HG03108 (cell line): ENCODE data around the gene RPL38.

ENCODE experiments used
- ATAC-seq: cut with Tn5 transposase; IDR thresholded peaks from one replicate; pipeline ENCODE4 v1.9.1; 2021; ENCODE audit warnings: moderate library complexity; ENCODE audit not compliant: unreplicated experiment

The RPL38 gene

DNA sequence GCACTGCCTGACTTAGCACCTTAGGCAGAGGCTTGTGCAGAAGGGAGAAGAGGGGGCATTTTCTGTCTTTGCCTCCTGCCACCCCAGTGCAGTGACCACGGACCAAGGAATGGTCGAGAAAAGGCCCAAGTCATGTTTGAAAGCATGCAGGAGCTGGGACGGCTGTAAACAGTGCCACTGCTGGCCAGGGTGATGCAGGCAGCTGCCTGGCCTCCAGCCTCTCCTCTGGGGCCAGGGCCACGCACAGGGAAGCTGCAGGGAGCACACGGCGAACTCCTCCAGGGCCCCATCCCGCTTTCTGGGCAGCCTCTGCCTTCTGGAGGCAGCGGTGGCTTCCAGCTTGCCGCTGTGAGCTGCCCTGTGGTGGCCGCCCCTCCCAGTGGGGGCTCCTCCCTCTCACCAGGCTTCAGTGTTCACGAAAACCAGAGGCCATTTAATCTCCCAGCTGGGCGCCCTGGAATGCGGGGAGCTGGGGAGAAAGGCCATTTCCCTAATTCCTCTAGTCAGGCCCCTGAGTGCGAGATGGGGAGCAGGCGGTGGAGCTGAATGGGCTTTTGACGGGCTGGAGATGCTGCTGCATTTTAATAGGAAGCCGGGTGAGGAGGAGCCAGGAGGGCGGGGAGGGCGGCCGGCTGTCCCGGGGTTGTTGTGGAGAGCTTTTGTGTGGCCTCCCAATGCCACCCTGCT lies 41.8 kb downstream of the RPL38 start:
- ATAC-seq: no peak

DNA sequence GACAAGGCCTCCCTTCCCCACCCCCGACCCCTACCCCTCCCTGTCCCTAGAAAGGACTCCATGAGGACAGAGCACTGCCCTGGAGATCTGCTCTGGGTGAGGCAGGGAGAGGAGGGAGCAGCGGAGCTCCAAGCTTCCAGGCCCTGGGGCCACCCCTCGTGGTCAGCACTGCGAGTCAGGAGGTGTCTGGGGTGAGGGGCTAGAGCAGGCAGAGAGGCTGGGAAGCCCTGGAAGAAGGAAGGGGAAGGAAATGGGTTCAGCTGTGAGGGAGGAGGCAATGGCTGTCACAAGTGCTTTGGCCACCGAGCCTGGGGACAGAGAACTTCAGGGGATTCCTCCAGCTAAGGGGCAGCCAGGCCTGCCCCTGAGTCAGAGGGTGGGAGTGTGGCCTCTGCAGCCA lies 42.4 kb downstream of the RPL38 start:
- no peak for ATAC-seq

DNA sequence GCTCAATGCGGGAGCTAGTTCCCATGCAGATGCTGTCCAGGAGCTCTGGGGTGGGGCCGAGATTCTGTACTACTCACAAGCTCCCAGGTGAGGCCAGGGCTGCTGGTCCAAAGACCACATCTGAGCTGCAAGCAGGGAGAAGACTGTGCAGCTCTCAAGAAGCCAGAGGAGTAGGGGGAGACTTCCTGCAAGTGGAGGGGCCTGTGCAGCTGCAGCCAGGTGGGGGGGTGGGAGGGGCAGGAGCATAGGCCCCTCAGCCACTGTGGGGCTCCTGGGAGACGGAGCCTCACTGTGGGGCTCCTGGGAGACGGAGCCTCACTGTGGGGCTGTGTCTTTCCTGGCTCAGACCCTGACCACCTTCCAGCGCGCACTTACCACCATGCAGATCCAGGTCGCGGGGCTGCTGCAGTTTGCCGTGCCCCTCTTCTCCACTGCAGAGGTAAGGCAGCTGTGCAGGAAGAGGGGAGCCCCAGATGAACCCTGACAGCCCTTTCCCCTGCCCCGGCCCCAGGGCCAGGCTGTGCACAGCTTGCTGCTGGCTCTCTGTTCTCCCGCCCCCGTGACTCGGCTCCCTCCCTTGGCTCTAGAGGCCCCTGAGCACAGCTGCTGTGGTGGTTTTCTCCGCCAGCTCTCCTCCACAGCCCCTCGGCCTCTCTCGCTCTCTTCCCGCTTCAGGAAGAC lies 46.3 kb downstream of the RPL38 start:
- no peak for ATAC-seq

DNA sequence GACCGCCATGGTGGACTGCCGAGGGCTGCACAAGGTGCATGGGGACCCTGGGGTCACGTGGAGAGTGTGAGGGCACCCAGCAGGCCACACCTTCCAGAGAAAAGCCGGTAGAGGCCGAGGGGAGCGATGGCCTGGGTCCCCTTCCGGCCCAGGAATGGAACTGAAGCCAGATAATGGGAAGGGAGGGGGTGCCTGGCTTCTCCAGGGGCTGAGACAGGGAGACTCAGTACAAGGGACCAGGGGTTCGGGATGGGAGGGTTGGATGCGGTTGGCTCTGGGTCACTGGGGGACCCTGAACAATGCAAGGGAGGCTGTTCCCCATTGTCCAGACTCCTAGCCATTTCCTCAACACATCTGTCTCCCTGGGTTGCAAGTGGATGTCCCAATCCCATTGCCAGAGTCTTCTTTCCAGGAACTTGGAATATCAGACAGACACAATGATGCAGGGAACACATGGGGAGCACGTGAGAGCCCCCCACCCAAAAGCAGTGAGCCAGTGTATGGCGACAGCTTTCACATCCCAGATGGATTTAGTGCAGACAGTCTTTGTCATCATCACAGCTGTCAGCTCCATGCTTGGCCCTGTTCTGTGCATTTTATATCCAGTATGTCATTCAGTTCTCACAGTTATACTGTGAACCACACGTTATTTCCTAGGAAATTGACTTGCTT lies 47.0 kb downstream of the RPL38 start:
- no peak for ATAC-seq

DNA sequence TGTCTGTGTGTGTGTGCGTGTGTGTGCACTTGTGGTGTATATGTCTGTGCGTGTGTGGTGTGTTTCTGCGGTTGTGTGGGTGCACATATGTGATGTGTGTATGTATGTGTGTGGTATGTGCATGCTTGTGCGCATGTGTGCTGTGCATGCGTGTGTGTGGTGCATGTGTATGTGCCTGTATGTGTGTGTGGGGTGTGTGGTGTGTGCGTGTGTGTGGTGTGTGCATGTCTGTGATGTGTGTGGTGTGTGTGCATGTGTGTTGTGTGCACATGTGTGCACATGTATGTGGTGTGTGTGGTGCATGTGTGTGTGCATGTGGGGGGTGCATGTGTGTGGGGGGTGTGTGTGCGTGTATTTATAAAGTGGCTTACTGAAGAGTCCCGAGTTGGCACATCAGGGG lies 47.6 kb downstream of the RPL38 start:
- no peak for ATAC-seq

DNA sequence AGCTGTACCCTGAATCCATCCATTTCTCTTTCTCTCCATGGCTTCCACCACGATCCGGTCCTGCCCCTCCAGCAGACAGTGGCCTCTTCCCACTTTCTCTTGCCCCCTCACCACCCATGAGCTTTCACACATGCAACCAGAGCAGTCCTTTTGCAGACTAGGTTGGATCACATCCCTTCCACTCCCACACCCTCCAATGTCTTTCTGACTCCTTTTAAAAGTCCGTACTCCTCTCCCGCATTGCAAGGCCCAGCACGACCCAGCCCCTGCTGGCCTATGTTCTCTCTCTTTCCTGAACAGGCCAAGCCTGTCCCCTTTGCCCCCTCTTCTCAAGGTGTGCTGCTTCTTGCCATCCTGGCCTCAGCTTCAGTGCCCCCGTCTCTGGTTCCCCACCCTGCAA lies 48.1 kb downstream of the RPL38 start:
- no peak for ATAC-seq

DNA sequence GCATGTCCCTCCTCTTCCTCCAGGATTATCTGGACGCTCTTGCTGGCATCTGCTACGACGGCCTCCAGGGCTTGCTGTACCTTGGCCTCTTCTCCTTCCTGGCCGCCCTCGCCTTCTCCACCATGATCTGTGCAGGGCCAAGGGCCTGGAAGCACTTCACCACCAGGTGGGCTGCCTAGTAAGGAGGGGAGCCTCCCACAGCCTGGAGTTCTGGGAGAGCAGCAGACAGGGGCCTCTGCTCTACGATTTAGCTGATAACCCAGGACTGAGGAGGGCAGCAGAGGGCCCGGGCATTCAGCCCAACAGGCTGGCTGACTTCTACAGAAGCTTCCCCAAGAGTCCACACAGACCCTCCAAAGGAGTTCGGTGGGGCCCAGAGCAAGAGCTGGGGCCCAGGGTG lies 48.7 kb downstream of the RPL38 start:
- no peak for ATAC-seq

DNA sequence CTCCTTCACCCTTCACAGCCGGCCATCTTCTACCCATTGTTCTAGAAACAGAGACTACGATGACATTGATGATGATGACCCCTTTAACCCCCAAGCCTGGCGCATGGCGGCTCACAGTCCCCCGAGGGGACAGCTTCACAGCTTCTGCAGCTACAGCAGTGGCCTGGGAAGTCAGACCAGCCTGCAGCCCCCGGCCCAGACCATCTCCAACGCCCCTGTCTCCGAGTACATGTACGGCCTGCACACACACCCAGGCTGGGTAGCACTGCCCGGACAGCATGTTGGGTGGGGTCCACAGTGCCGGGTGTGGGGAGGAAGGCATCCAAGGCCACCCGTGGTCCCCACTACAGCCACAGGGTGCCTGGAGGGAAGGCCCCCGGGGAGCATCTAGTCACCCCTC lies 49.6 kb downstream of the RPL38 start:
- ATAC-seq: no peak

DNA sequence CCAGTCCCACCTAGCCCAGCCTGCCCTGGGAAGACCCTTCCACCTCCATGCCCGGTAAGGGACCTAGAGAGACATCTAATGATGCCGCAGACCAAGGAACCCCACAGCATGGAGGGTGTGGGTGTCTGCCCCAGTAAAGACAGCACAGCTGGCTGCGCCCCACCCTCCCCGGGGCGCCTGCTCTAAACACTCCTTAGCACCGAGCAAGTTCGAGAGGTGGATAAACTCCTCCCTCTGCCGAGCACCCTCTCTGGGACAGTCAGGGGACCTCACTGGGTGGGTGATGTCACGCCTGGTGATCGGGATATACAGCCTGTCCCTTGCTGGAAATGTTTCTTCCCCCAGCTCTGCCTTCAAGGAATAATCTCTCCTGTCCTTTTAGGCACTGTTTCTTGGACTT lies 53.8 kb downstream of the RPL38 start:
- ATAC-seq: no peak

DNA sequence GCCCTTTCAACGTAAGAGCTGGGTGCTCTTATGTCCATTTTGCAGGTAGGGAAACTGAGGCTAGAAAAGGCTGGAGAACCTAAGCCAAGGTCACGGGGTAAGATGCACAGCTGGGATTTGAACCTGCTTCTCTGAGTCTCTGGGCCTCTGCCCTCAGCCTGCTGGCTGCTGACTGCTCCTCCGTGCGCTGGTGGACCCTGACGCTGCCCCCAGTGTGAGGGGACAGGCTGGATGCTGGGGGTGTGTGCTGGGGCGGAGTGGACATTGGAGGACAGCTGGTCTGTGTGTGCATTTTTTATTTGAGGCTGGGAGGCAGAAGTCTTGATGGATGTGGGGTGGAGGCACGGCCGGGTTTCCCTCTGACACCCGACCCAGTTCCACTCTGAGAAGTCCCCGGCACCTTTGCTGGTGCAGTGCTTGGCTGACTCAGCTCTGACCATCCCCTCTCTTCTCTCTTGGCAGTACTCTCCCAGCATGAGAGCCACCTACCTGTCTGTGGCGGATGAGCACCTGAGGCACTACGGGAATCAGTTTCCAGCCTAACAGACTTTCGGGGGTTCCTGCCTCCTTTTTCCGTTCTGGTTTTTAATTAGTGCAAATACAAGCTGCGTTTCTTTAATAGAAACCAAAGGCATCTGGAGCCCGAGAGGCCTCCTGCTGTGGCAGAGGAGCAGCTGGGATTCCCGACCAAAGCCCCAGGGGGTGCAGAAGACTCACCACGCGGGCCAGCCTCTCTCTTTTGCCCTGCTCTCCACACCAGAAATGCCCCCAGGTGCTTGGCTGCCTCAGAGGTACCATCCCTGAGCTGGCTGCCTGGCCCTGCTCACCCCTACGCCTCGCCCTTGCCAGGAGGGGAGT lies 56.4 kb downstream of the RPL38 start:
- no peak for ATAC-seq
